Inflammatory macrophage treated with lipopolysaccharide for 4 hours (primary cell): ENCODE results near the gene CHEK1.

Experiments
- DNase-seq: peaks from one replicate; pipeline ENCODE4 v3.0.0-alpha.2; 2020

Gene CHEK1

GRCh38 chr11:125626288-125626950 is 1.5 kb downstream of the CHEK1 start:
- DNase-seq: no peak

- DNase-seq: no peak
Measured at GRCh38 chr11:125627236-125627910, 2.4 kb downstream of the CHEK1 start.

- DNase-seq: no peak
Measured at GRCh38 chr11:125637840-125638239, 12.9 kb downstream of the CHEK1 start.

GRCh38 chr11:125638315-125638714 is 13.4 kb downstream of the CHEK1 start:
- DNase-seq: no peak

GRCh38 chr11:125645871-125646270 is 20.9 kb downstream of the CHEK1 start:
- DNase-seq: no peak

- DNase-seq: no peak
Measured at GRCh38 chr11:125649465-125650166, 24.7 kb downstream of the CHEK1 start.

GRCh38 chr11:125662689-125663088 is 37.7 kb downstream of the CHEK1 start:
- no peak for DNase-seq

GRCh38 chr11:125663910-125664309 is 38.9 kb downstream of the CHEK1 start:
- no peak for DNase-seq

- no peak for DNase-seq
Measured at GRCh38 chr11:125667151-125667550, 42.2 kb downstream of the CHEK1 start.

- DNase-seq: no peak
Measured at GRCh38 chr11:125670172-125670571, 45.2 kb downstream of the CHEK1 start.

- no peak for DNase-seq
Measured at GRCh38 chr11:125671561-125671960, 46.6 kb downstream of the CHEK1 start.

- no peak for DNase-seq
Measured at GRCh38 chr11:125674210-125674609, 49.2 kb downstream of the CHEK1 start.

- DNase-seq: no peak
Measured at GRCh38 chr11:125675196-125675595, 50.2 kb downstream of the CHEK1 start.

- DNase-seq: no peak
Measured at GRCh38 chr11:125679397-125679796, 54.4 kb downstream of the CHEK1 start.

GRCh38 chr11:125679837-125680236 is 54.9 kb downstream of the CHEK1 start:
- DNase-seq: no peak

GRCh38 chr11:125680747-125681146 is 55.8 kb downstream of the CHEK1 start, which contains the start of gene ACRV1:
Gene ACRV1 (minus strand): TSS chr11:125680847. CDS start chr11:125680780, 67 bp downstream.
- no peak for DNase-seq

- no peak for DNase-seq
Measured at GRCh38 chr11:125685228-125685627, 60.3 kb downstream of the CHEK1 start.

GRCh38 chr11:125688066-125688465 is 63.1 kb downstream of the CHEK1 start:
- DNase-seq: no peak

GRCh38 chr11:125688632-125689031 is 63.7 kb downstream of the CHEK1 start:
- DNase-seq: no peak

- DNase-seq: no peak
Measured at GRCh38 chr11:125689274-125689859, 64.4 kb downstream of the CHEK1 start.

- DNase-seq: no peak
Measured at GRCh38 chr11:125690006-125690405, 65.0 kb downstream of the CHEK1 start.

- no peak for DNase-seq
Measured at GRCh38 chr11:125692887-125693286, 67.9 kb downstream of the CHEK1 start.

- no peak for DNase-seq
Measured at GRCh38 chr11:125694951-125695350, 70.0 kb downstream of the CHEK1 start.
